Trophoblast cell (in vitro differentiated cells and primary cell): ENCODE results near the gene ZNF831.

Experiments used
- DNase-seq, 2 donors: peaks; one replicate each; pipeline ENCODE4 v3.0.0-alpha.2; 2016
- H2AFZ ChIP-seq: 2 replicates; pipeline ENCODE4 v1.6.1; 2013; ENCODE audit warnings: low read length, moderate library complexity, mild to moderate bottlenecking; ENCODE audit not compliant: insufficient read depth, poor library complexity
- H2AK5ac ChIP-seq: 2 replicates; pipeline ENCODE4 v1.6.1; 2013; ENCODE audit warnings: mild to moderate bottlenecking, low read length
- H2BK120ac ChIP-seq: 2 replicates; pipeline ENCODE4 v1.6.1; 2013; ENCODE audit warnings: low read length, mild to moderate bottlenecking, moderate library complexity; ENCODE audit not compliant: insufficient read depth, poor library complexity
- H2BK12ac ChIP-seq: 2 replicates; pipeline ENCODE4 v1.6.1; 2013; ENCODE audit warnings: mild to moderate bottlenecking, low read length, moderate library complexity
- H2BK5ac ChIP-seq: 2 replicates; pipeline ENCODE4 v1.6.1; 2013; ENCODE audit warnings: low read length, low read depth, moderate library complexity, mild to moderate bottlenecking; ENCODE audit not compliant: poor library complexity
- H3K14ac ChIP-seq: 2 replicates; pipeline ENCODE4 v1.6.1; 2013; ENCODE audit warnings: mild to moderate bottlenecking, low read length
- H3K18ac ChIP-seq: 2 replicates; pipeline ENCODE4 v1.6.1; 2013; ENCODE audit warnings: mild to moderate bottlenecking, low read length
- H3K23ac ChIP-seq: 2 replicates; pipeline ENCODE4 v1.6.1; 2013; ENCODE audit warnings: low read length
- H3K27ac ChIP-seq: 2 replicates; pipeline ENCODE4 v1.5.1; 2013; ENCODE audit warnings: low read depth, mild to moderate bottlenecking, inconsistent platforms, low read length, moderate library complexity
- H3K27me3 ChIP-seq: 2 replicates; pipeline ENCODE4 v1.6.1; 2013; ENCODE audit warnings: inconsistent platforms, mild to moderate bottlenecking, low read length, moderate library complexity; ENCODE audit not compliant: insufficient read depth
- H3K36me3 ChIP-seq, 2 experiments: 1 replicate in 1 of 2; 2 replicates in 1 of 2; pipeline ENCODE4 v1.6.1; 2013; ENCODE audit warnings: low read length in 2 of 2, mild to moderate bottlenecking in 2 of 2, moderate library complexity in 1 of 2; ENCODE audit not compliant: insufficient read depth in 2 of 2, control insufficient read depth in 1 of 2
- H3K4ac ChIP-seq: 2 replicates; pipeline ENCODE4 v1.6.1; 2013; ENCODE audit warnings: low read depth, mild to moderate bottlenecking, low read length, moderate library complexity
- H3K4me1 ChIP-seq, 2 experiments: 1 replicate in 1 of 2; 2 replicates in 1 of 2; pipeline ENCODE4 v1.6.1; 2013; ENCODE audit warnings: low read length in 2 of 2, mild to moderate bottlenecking in 2 of 2, moderate library complexity in 1 of 2; ENCODE audit not compliant: insufficient read depth in 2 of 2, control insufficient read depth in 1 of 2
- H3K4me2 ChIP-seq: 2 replicates; pipeline ENCODE4 v1.6.1; 2013; ENCODE audit warnings: inconsistent platforms, mild to moderate bottlenecking, low read length, moderate library complexity
- H3K4me3 ChIP-seq: 2 replicates; pipeline ENCODE4 v1.5.1; 2013; ENCODE audit warnings: mild to moderate bottlenecking, low read depth, low read length, inconsistent platforms
- H3K79me1 ChIP-seq: one replicate; pipeline ENCODE4 v1.6.1; 2013; ENCODE audit warnings: low read length
- H3K79me2 ChIP-seq: 2 replicates; pipeline ENCODE4 v1.6.1; 2013; ENCODE audit warnings: low read length, mild to moderate bottlenecking; ENCODE audit not compliant: control insufficient read depth, insufficient read depth, poor library complexity
- H3K9ac ChIP-seq: 2 replicates; pipeline ENCODE4 v1.6.1; 2013; ENCODE audit warnings: mild to moderate bottlenecking, low read length
- H3K9me3 ChIP-seq: 2 replicates; pipeline ENCODE4 v1.6.1; 2013; ENCODE audit warnings: low read depth, mild to moderate bottlenecking, control low read depth, inconsistent platforms, low read length; ENCODE audit not compliant: insufficient read depth
- H4K12ac ChIP-seq: 2 replicates; pipeline ENCODE4 v1.6.1; 2013; ENCODE audit warnings: low read depth, mild to moderate bottlenecking, low read length, moderate library complexity
- H4K8ac ChIP-seq: 2 replicates; pipeline ENCODE4 v1.6.1; 2013; ENCODE audit warnings: low read depth, mild to moderate bottlenecking, low read length, moderate library complexity
- H4K91ac ChIP-seq: one replicate; pipeline ENCODE4 v1.6.1; 2013; ENCODE audit warnings: low read depth, mild to moderate bottlenecking, low read length, moderate library complexity
- WGBS: extraction: QIAGEN DNeasy Blood & Tissue Kit; methylation state at CpG from one replicate; pipeline ENCODE4 v1.1.7; 2013; ENCODE audit warnings: missing lambda C conversion rate; ENCODE audit not compliant: insufficient read length, insufficient coverage; ENCODE audit errors: extremely low coverage; 5-methylcytosine and 5-hydroxymethylcytosine counted together

The ZNF831 gene

GRCh38 chr20:59191756-59192532 is 28.3 kb downstream of the ZNF831 start:
- H4K8ac ChIP-seq = no peak overlapping the region
- no peaks in the 10 kb centered on the region for H3K27me3 ChIP-seq
- no peak overlapping the region for H2BK12ac ChIP-seq
- H3K18ac ChIP-seq = no peak overlapping the region
- no peaks in the 10 kb centered on the region for H3K79me2 ChIP-seq
- H3K4me1 ChIP-seq = no peaks in the 10 kb centered on the region
- no peak overlapping the region for H3K27ac ChIP-seq
- no peak for DNase-seq
- no peak overlapping the region for H3K23ac ChIP-seq
- no peak overlapping the region for H2AFZ ChIP-seq
- no peak overlapping the region for H2BK5ac ChIP-seq
- H3K79me1 ChIP-seq = no peaks in the 10 kb centered on the region
- peaks cover 1% of the 10 kb centered on the region for H3K9me3 ChIP-seq
- no peak overlapping the region for H3K4me2 ChIP-seq
- no peak overlapping the region for H4K12ac ChIP-seq
- no peak overlapping the region for H3K9ac ChIP-seq
- H2BK120ac ChIP-seq = no peak overlapping the region
- H3K4ac ChIP-seq = no peak overlapping the region
- no peaks in the 10 kb centered on the region for H3K36me3 ChIP-seq
- no peak overlapping the region for H3K14ac ChIP-seq
- WGBS = no CpG with 5 or more reads among the region's 66 CpGs
- H4K91ac ChIP-seq = no peak overlapping the region
- H2AK5ac ChIP-seq = no peak overlapping the region
- no peak overlapping the region for H3K4me3 ChIP-seq

- Histone ChIP-seq H3K9me3 (peaks cover 1% of the 10 kb centered on the region), H3K27ac (no peak overlapping the region), H3K4me2 (no peak overlapping the region), H3K27me3 (no peaks in the 10 kb centered on the region), H3K4me1 (no peaks in the 10 kb centered on the region), H2BK5ac (no peak overlapping the region), H4K91ac (no peak overlapping the region), H3K14ac (no peak overlapping the region), H4K12ac (no peak overlapping the region), H3K23ac (no peak overlapping the region), H3K36me3 (no peaks in the 10 kb centered on the region), H3K9ac (no peak overlapping the region), H2BK12ac (no peak overlapping the region), H2AK5ac (no peak overlapping the region), H2AFZ (no peak overlapping the region), H4K8ac (no peak overlapping the region), H3K4ac (no peak overlapping the region), H3K79me2 (no peaks in the 10 kb centered on the region), H3K18ac (no peak overlapping the region), H3K4me3 (no peak overlapping the region), H2BK120ac (no peak overlapping the region), H3K79me1 (no peaks in the 10 kb centered on the region)
- no CpG with 5 or more reads among the region's 25 CpGs for WGBS
- DNase-seq = no peak
These were observed 28.9 kb downstream of the ZNF831 start for GRCh38 chr20:59192533-59192896.

- no peaks in the 10 kb centered on the region for H3K27me3 ChIP-seq
- no peak overlapping the region for H3K4me3 ChIP-seq
- H3K4me1 ChIP-seq = no peaks in the 10 kb centered on the region
- no peak overlapping the region for H3K9ac ChIP-seq
- H4K91ac ChIP-seq = no peak overlapping the region
- H3K79me2 ChIP-seq = no peaks in the 10 kb centered on the region
- no peak overlapping the region for H3K14ac ChIP-seq
- no peak overlapping the region for H4K12ac ChIP-seq
- no peak for DNase-seq
- no peak overlapping the region for H3K23ac ChIP-seq
- H2BK5ac ChIP-seq = no peak overlapping the region
- no peak overlapping the region for H2AFZ ChIP-seq
- H2AK5ac ChIP-seq = no peak overlapping the region
- WGBS = no CpG with 5 or more reads among the region's 7 CpGs
- H3K4ac ChIP-seq = no peak overlapping the region
- no peak overlapping the region for H3K4me2 ChIP-seq
- no peaks in the 10 kb centered on the region for H3K36me3 ChIP-seq
- peaks cover 1% of the 10 kb centered on the region for H3K9me3 ChIP-seq
- H3K27ac ChIP-seq = no peak overlapping the region
- H2BK12ac ChIP-seq = no peak overlapping the region
- no peaks in the 10 kb centered on the region for H3K79me1 ChIP-seq
- no peak overlapping the region for H2BK120ac ChIP-seq
- H3K18ac ChIP-seq = no peak overlapping the region
- no peak overlapping the region for H4K8ac ChIP-seq
These were observed 29.7 kb downstream of the ZNF831 start for GRCh38 chr20:59193325-59193724.

DNA sequence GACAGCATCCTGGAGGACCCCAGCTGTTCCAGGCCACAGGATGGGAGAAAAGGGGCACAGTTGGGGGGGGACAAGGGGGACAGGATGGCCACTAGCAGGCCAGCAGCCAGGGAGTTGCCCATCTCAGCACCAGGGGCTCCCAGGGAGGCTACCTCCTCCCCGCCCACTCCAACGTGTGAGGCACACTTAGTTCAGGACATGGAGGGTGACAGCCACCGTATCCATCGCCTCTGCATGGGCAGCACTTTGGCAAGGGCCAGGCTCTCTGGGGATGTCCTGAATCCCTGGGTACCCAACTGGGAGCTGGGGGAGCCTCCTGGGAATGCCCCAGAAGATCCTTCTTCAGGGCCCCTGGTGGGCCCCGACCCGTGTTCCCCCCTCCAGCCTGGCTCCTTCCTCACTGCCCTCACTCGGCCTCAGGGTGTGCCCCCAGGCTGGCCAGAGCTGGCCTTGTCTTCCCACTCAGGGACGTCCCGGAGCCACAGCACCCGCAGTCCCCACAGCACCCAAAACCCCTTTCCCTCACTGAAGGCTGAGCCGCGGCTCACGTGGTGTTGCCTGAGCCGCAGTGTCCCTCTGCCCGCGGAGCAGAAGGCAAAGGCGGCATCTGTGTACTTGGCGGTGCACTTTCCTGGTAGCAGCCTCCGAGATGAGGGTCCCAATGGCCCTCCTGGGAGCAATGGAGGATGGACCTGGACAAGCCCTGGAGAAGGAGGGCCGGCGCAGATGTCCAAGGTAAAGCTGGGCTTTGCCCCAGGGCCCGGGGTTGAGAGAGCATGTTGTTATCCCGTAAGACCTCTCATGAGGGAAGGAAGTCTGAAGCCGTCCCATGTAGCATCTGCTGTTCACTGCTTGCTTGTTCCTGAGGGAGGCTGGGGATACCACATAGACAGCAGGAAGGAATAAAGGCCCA is 30.7 kb downstream of the ZNF831 start:
- H3K9me3 ChIP-seq = peaks cover 1% of the 10 kb centered on the region
- no peak overlapping the region for H2BK12ac ChIP-seq

More for the DNA sequence above, 30.7 kb downstream of the ZNF831 start:
- DNase-seq = no peak
- Histone ChIP-seq H3K23ac (no peak overlapping the region), H2BK120ac (no peak overlapping the region), H3K79me1 (no peaks in the 10 kb centered on the region), H3K79me2 (no peaks in the 10 kb centered on the region), H3K4me3 (no peak overlapping the region), H4K8ac (no peak overlapping the region), H2BK5ac (no peak overlapping the region), H3K27me3 (no peaks in the 10 kb centered on the region), H4K12ac (no peak overlapping the region), H3K27ac (no peak overlapping the region), H3K36me3 (no peaks in the 10 kb centered on the region), H3K4me1 (no peaks in the 10 kb centered on the region), H4K91ac (no peak overlapping the region), H3K14ac (no peak overlapping the region), H3K9ac (no peak overlapping the region), H3K4ac (no peak overlapping the region), H2AK5ac (no peak overlapping the region), H3K4me2 (no peak overlapping the region), H3K18ac (no peak overlapping the region), H2AFZ (no peak overlapping the region)
- WGBS = no CpG with 5 or more reads among the region's 24 CpGs
